ENCODE measurements around the gene RRP1B. TPM values are rescaled to one million over a fixed set of nuclear protein-coding genes. Genes with fewer than 3 reads are reported as not detected.

The RRP1B gene
- total and polyA plus RNA-seq, 2 of the 13 experiments (the other 11 are each of a cell fraction or from before 2014, with no cell fraction given): 16.3 to 46.2 TPM

DNA sequence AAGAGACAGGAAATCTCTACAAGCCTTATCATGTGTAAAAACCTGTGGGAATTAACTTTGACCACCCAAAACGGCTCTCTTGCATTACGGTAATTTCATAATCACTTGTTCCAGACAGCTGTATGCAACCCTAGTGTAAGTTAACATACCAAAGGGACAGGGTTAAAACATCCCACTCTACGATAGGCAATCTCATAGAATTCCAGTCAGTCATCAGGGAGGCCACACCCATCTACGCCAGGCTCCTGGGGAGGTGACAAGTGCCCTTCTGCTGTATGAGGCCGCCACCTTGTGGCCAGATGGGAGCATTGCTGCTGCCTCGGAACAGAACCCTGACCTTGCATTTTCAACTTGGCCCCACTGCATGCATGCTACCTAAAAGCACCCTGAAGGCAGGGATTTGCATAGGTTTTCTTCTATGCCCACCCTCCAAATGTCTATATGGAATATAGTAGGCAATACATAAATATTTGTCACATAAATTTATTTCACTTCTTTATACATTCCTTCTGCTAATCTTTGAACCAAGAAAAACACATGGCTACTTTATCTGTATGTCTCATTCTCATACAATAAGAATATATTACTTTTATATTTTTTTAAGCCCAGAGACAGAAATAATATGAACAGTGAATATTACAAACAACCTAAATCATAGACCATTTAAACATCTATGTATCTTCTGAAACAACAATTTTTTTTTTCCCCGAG lies 12.7 kb upstream of the RRP1B start (continued):
- TF ChIP-seq, protein P1, sequence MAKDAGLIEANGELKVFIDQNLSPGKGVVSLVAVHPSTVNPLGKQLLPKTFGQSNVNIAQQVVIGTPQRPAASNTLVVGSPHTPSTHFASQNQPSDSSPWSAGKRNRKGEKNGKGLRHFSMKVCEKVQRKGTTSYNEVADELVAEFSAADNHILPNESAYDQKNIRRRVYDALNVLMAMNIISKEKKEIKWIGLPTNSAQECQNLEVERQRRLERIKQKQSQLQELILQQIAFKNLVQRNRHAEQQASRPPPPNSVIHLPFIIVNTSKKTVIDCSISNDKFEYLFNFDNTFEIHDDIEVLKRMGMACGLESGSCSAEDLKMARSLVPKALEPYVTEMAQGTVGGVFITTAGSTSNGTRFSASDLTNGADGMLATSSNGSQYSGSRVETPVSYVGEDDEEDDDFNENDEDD (CRISPR knock-in tag; IDR thresholded peaks at IDR 0.05; ENCODE audit: borderline replicate concordance): no peak
- TF ChIP-seq, protein P2, sequence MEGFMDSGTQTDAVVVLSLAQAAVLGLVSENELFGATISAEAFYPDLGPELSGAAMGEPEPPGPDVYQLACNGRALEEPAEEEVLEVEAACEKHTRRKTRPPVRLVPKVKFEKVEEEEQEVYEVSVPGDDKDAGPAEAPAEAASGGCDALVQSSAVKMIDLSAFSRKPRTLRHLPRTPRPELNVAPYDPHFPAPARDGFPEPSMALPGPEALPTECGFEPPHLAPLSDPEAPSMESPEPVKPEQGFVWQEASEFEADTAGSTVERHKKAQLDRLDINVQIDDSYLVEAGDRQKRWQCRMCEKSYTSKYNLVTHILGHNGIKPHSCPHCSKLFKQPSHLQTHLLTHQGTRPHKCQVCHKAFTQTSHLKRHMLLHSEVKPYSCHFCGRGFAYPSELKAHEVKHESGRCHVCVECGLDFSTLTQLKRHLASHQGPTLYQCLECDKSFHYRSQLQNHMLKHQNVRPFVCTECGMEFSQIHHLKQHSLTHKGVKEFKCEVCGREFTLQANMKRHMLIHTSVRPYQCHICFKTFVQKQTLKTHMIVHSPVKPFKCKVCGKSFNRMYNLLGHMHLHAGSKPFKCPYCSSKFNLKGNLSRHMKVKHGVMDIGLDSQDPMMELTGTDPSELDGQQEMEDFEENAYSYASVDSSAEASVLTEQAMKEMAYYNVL (CRISPR knock-in tag; IDR thresholded peaks at IDR 0.05; ENCODE audit: borderline replicate concordance): no peak
- TF ChIP-seq ZNF296 (CRISPR knock-in tag; conservative IDR thresholded peaks at IDR 0.05) (no peak), NPAS2 (CRISPR knock-in tag; IDR thresholded peaks at IDR 0.05; ENCODE audit: borderline replicate concordance) (no peak), THAP11 (CRISPR knock-in tag; IDR thresholded peaks at IDR 0.05) (peak; percentile 49), ZNF260 (CRISPR knock-in tag; IDR thresholded peaks at IDR 0.05; ENCODE audit: borderline replicate concordance, low read depth) (no peak), ZNF337 (CRISPR knock-in tag; IDR thresholded peaks at IDR 0.05; ENCODE audit: borderline replicate concordance, low read depth) (no peak), ZNF615 (CRISPR knock-in tag; IDR thresholded peaks at IDR 0.05; ENCODE audit: borderline replicate concordance) (no peak)
- TF ChIP-seq, protein P3, sequence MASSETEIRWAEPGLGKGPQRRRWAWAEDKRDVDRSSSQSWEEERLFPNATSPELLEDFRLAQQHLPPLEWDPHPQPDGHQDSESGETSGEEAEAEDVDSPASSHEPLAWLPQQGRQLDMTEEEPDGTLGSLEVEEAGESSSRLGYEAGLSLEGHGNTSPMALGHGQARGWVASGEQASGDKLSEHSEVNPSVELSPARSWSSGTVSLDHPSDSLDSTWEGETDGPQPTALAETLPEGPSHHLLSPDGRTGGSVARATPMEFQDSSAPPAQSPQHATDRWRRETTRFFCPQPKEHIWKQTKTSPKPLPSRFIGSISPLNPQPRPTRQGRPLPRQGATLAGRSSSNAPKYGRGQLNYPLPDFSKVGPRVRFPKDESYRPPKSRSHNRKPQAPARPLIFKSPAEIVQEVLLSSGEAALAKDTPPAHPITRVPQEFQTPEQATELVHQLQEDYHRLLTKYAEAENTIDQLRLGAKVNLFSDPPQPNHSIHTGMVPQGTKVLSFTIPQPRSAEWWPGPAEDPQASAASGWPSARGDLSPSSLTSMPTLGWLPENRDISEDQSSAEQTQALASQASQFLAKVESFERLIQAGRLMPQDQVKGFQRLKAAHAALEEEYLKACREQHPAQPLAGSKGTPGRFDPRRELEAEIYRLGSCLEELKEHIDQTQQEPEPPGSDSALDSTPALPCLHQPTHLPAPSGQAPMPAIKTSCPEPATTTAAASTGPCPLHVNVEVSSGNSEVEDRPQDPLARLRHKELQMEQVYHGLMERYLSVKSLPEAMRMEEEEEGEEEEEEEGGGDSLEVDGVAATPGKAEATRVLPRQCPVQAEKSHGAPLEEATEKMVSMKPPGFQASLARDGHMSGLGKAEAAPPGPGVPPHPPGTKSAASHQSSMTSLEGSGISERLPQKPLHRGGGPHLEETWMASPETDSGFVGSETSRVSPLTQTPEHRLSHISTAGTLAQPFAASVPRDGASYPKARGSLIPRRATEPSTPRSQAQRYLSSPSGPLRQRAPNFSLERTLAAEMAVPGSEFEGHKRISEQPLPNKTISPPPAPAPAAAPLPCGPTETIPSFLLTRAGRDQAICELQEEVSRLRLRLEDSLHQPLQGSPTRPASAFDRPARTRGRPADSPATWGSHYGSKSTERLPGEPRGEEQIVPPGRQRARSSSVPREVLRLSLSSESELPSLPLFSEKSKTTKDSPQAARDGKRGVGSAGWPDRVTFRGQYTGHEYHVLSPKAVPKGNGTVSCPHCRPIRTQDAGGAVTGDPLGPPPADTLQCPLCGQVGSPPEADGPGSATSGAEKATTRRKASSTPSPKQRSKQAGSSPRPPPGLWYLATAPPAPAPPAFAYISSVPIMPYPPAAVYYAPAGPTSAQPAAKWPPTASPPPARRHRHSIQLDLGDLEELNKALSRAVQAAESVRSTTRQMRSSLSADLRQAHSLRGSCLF (CRISPR knock-in tag; IDR thresholded peaks at IDR 0.05; ENCODE audit: borderline replicate concordance): no peak
- TF ChIP-seq, protein P4, sequence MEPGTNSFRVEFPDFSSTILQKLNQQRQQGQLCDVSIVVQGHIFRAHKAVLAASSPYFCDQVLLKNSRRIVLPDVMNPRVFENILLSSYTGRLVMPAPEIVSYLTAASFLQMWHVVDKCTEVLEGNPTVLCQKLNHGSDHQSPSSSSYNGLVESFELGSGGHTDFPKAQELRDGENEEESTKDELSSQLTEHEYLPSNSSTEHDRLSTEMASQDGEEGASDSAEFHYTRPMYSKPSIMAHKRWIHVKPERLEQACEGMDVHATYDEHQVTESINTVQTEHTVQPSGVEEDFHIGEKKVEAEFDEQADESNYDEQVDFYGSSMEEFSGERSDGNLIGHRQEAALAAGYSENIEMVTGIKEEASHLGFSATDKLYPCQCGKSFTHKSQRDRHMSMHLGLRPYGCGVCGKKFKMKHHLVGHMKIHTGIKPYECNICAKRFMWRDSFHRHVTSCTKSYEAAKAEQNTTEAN (CRISPR knock-in tag; conservative IDR thresholded peaks at IDR 0.05): 0 out of 2 replicates have a peak, but pooled peaks have one; percentile 21
- TF ChIP-seq, protein P5, sequence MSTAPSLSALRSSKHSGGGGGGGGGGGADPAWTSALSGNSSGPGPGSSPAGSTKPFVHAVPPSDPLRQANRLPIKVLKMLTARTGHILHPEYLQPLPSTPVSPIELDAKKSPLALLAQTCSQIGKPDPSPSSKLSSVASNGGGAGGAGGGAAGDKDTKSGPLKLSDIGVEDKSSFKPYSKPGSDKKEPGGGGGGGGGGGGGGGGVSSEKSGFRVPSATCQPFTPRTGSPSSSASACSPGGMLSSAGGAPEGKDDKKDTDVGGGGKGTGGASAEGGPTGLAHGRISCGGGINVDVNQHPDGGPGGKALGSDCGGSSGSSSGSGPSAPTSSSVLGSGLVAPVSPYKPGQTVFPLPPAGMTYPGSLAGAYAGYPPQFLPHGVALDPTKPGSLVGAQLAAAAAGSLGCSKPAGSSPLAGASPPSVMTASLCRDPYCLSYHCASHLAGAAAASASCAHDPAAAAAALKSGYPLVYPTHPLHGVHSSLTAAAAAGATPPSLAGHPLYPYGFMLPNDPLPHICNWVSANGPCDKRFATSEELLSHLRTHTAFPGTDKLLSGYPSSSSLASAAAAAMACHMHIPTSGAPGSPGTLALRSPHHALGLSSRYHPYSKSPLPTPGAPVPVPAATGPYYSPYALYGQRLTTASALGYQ (CRISPR knock-in tag; IDR thresholded peaks at IDR 0.05): no peak
- TF ChIP-seq, protein P6, sequence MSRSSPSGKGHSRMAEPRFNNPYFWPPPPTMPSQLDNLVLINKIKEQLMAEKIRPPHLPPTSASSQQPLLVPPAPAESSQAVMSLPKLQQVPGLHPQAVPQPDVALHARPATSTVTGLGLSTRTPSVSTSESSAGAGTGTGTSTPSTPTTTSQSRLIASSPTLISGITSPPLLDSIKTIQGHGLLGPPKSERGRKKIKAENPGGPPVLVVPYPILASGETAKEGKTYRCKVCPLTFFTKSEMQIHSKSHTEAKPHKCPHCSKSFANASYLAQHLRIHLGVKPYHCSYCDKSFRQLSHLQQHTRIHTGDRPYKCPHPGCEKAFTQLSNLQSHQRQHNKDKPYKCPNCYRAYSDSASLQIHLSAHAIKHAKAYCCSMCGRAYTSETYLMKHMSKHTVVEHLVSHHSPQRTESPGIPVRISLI (CRISPR knock-in tag; IDR thresholded peaks at IDR 0.05; ENCODE audit: borderline replicate concordance): no peak; the same call in 1 of the 2 replicates
